Keratinocyte (primary cell): ENCODE results near the gene UVSSA.

ENCODE experiments used
- EZH2 ChIP-seq: IDR thresholded peaks from one replicate; pipeline ENCODE4 v1.6.1; 2012; ENCODE audit warnings: inconsistent platforms, mild to moderate bottlenecking, low read length, moderate library complexity
- TF ChIP-seq, protein P1 (sequence below), 3 experiments: IDR thresholded peaks in 1 of 3; conservative IDR thresholded peaks in 1 of 3; optimal IDR thresholded peaks in 1 of 3; 2 replicates in 2 of 3; 3 replicates in 1 of 3; pipeline versions ENCODE3 to v1.5.1; 2011; ENCODE audit warnings: low read length in 3 of 3, mild to moderate bottlenecking in 3 of 3, moderate library complexity in 2 of 3, control low read depth in 1 of 3, inconsistent platforms in 1 of 3; ENCODE audit not compliant: insufficient read depth in 2 of 3; ENCODE audit errors: extremely low read depth in 1 of 3

DNA sequence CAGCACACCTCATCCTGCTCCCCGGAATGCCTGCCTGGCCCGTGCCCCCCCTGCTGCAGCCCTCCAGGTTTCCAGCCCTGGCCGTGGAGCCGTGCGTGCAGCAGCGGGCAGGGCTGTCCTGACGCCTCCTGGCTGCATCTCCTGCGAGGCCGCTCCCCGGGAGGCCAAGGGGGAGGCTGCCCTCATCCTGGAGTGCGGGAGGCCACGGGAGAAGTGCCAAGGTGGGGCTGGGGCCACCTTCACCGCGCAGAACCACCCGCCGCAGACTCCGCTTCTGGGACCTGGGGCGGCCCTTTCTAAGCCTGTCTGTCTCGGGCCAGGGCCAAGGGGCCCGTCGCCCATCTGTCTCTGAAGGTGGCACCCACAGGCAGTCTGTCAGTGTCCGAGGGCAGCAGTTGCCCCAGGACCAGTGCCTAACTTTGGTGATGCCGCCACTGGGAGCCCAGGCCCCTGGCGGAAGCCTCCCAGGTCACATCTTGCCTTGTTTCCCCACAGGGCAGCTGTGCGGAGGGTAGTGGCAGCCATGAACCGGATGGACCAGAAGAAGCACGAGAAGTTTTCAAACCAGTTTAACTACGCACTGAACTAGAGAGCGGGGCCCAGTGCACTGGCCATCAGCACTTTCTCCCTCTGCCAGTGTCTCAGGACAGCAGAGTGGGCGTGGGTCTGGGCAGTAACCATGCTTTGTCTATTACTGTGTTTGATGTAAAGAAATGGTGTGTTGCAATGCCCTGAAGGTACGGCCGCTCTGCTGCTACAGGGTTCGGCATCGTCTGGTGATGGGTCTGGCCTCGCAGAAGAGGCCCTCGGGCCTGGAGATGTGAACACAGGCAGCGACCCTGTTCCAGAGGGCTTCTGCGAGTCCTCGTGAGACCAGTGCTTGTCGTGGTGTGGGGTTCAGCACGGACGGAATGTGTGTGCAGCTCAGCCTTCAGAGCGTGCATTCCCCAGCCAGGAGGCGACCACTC lies 38.6 kb downstream of the UVSSA start:
- TF ChIP-seq, protein P1, sequence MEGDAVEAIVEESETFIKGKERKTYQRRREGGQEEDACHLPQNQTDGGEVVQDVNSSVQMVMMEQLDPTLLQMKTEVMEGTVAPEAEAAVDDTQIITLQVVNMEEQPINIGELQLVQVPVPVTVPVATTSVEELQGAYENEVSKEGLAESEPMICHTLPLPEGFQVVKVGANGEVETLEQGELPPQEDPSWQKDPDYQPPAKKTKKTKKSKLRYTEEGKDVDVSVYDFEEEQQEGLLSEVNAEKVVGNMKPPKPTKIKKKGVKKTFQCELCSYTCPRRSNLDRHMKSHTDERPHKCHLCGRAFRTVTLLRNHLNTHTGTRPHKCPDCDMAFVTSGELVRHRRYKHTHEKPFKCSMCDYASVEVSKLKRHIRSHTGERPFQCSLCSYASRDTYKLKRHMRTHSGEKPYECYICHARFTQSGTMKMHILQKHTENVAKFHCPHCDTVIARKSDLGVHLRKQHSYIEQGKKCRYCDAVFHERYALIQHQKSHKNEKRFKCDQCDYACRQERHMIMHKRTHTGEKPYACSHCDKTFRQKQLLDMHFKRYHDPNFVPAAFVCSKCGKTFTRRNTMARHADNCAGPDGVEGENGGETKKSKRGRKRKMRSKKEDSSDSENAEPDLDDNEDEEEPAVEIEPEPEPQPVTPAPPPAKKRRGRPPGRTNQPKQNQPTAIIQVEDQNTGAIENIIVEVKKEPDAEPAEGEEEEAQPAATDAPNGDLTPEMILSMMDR (optimal IDR thresholded peaks at IDR 0.05 in 1 of 3, IDR thresholded peaks at IDR 0.05 in 1 of 3, conservative IDR thresholded peaks at IDR 0.05 in 1 of 3; ENCODE audit: extremely low read depth in 1 of 3, insufficient read depth in 2 of 3, low read length in 3 of 3) = no peak
- TF ChIP-seq EZH2 = no peak
